Measurements from ENCODE around the gene C17orf113.
"Not testable (repeated sequence)": the region's sequence is repeated elsewhere in the genome, so short reads cannot be mapped to it uniquely, and the experiment has no call there.

C17orf113 gene

DNA sequence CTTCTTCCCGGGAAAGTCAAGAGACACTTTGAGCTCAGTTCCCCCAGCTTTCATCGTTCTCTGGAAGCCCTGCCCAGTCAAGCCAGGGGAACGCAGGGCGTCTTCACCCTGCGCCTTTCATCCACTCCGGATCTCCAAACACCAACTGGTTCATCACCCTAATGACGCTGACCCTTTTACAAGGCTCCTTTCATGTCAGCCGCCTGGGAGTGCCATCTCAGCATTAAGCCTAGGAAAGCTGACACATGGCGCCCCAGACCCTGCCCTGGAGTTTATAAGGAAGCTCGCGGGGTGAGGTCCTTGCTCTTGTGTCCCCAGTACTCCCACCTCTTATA is 32.6 kb downstream of the C17orf113 start:
- H3K4me1 ChIP-seq (ENCODE audit: insufficient read depth, low read length, severe bottlenecking) = peaks cover 45% of the 10 kb centered on the region
- no peaks in the 10 kb centered on the region for H4K20me1 ChIP-seq (ENCODE audit: insufficient read depth, low read length)
- peak overlapping the region; percentile 93 for H3K4me3 ChIP-seq (ENCODE audit: low read depth, low read length, poor library complexity, severe bottlenecking)

DNA sequence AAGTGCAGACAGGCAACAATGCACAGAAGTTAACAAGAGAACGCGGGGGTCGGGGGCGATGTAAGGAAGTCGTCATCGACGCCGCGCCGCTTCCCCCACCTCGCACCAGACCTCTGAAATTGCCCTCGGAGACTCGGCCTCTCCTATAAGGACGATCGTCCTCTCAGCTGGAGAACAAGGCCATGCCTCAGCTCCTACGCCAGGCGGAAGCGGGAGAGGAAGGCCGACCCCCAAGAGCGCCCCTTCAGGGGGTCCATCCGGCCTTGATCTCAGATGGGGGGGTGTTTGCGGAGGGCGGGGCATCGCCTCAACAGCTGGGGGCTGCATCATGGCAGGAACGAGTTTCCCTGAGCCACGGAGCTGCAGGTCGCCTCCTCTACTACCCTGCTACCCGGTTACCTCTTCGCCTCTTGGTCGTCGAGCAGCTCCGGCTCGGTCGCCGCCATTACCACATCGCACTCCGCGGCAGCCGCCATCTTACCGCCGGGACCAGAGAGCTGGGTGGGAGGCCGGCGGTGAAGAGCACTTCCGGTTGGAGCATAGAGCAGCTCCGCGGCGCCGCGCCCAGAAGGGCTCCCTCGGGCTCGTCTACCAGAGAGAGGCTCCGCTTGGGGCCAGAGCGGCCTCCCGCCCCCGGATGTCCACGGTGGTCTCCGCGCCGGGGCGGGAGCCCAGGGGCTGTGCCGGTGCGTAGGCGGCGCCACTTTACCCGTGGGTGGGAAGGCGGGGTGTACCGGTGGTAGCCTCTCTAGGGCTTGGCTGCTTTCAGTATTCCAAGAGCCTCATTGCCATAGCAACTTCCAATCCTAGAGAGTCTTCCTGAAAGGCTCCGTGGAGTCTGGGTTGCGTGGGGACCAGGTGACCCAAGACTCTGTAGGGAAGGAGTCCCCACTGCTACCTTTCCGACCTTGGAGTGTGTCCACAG is 33.2 kb downstream of the C17orf113 start, which contains the start of gene DNAJC7:
Gene DNAJC7, minus strand, starts transcription at position 499 of the 925 bp plus-strand sequence. Its CDS starts 23 bp downstream, at position 476.
- Histone ChIP-seq H3K36me3 (ENCODE audit: insufficient read depth, low read length) (peaks cover 14% of the 10 kb centered on the region; the same call in 1 of the 2 replicates), H4K20me1 (ENCODE audit: insufficient read depth, low read length) (no peaks in the 10 kb centered on the region), H3K27me3 (ENCODE audit: insufficient read depth, low read length) (no peaks in the 10 kb centered on the region), H3K79me2 (ENCODE audit: insufficient read depth, low read length) (peaks cover 51% of the 10 kb centered on the region), H3K27ac (ENCODE audit: low read depth, low read length, poor library complexity, severe bottlenecking) (peak within 1 kb of the TSS; percentile 80), H3K9me2 (ENCODE audit: low read depth, low read length) (no peaks in the 10 kb centered on the region), H3K4me2 (ENCODE audit: low read length) (peak within 1 kb of the TSS; percentile 90), H3K9ac (ENCODE audit: low read length) (peak within 1 kb of the TSS; percentile 94), H2AFZ (ENCODE audit: low read length) (no peak within 1 kb of the TSS), H3K4me1 (ENCODE audit: insufficient read depth, low read length, severe bottlenecking) (peaks cover 45% of the 10 kb centered on the region), H3F3A (ENCODE audit: insufficient read depth, low read length) (no peaks in the 10 kb centered on the region), H3K9me3 (ENCODE audit: low read length) (no peaks in the 10 kb centered on the region), H3K4me3 (ENCODE audit: low read depth, low read length, poor library complexity, severe bottlenecking) (peak within 1 kb of the TSS; percentile 93)
- TF ChIP-seq EZH2 (IDR thresholded peaks at IDR 0.05; ENCODE audit: borderline replicate concordance, low read length) = no peak
- TF ChIP-seq, protein P1, sequence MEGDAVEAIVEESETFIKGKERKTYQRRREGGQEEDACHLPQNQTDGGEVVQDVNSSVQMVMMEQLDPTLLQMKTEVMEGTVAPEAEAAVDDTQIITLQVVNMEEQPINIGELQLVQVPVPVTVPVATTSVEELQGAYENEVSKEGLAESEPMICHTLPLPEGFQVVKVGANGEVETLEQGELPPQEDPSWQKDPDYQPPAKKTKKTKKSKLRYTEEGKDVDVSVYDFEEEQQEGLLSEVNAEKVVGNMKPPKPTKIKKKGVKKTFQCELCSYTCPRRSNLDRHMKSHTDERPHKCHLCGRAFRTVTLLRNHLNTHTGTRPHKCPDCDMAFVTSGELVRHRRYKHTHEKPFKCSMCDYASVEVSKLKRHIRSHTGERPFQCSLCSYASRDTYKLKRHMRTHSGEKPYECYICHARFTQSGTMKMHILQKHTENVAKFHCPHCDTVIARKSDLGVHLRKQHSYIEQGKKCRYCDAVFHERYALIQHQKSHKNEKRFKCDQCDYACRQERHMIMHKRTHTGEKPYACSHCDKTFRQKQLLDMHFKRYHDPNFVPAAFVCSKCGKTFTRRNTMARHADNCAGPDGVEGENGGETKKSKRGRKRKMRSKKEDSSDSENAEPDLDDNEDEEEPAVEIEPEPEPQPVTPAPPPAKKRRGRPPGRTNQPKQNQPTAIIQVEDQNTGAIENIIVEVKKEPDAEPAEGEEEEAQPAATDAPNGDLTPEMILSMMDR (IDR thresholded peaks at IDR 0.05; ENCODE audit: low read length) = no peak

More for the DNA sequence above, 32.6 kb downstream of the C17orf113 start:
- H3K36me3 ChIP-seq (ENCODE audit: insufficient read depth, low read length) = peaks cover 20% of the 10 kb centered on the region; the same call in 1 of the 2 replicates
- H3K79me2 ChIP-seq (ENCODE audit: insufficient read depth, low read length) = peaks cover 45% of the 10 kb centered on the region
- H3K9me3 ChIP-seq (ENCODE audit: low read length) = no peaks in the 10 kb centered on the region
- H3K27me3 ChIP-seq (ENCODE audit: insufficient read depth, low read length) = no peaks in the 10 kb centered on the region
- TF ChIP-seq EZH2 (IDR thresholded peaks at IDR 0.05; ENCODE audit: borderline replicate concordance, low read length) = no peak
- TF ChIP-seq, protein P1 (IDR thresholded peaks at IDR 0.05; ENCODE audit: low read length) = no peak
- peak overlapping the region; percentile 94 for H3K9ac ChIP-seq (ENCODE audit: low read length)
- no peaks in the 10 kb centered on the region for H3K9me2 ChIP-seq (ENCODE audit: low read depth, low read length)
- H3K27ac ChIP-seq (ENCODE audit: low read depth, low read length, poor library complexity, severe bottlenecking) = peak overlapping the region; percentile 37
- peak overlapping the region; percentile 90 for H3K4me2 ChIP-seq (ENCODE audit: low read length)
- H3F3A ChIP-seq (ENCODE audit: insufficient read depth, low read length) = no peaks in the 10 kb centered on the region
- H2AFZ ChIP-seq (ENCODE audit: low read length) = no peak overlapping the region

DNA sequence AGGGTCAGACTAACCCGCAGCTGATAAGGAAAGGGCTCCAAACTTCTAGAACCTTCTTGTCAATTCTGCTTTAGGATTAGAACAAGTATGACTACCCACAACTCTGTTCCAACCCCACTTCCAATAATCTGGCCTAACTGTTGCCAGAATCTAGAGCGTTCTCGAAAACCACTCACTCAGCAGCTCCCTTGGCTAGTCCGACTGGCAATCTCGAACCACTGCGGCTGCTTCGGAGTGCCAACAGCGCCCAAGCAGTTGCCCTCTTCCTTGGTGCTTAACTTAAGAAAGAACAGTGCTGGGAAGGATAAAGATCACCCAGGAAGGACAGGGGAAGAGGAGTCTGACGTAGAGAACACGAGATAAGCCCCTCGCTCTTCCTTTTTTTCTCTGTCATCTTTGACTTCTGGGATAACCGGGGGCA is 34.0 kb downstream of the C17orf113 start:
- Histone ChIP-seq H3K79me2 (ENCODE audit: insufficient read depth, low read length) (peaks cover 59% of the 10 kb centered on the region), H3K4me1 (ENCODE audit: insufficient read depth, low read length, severe bottlenecking) (peaks cover 44% of the 10 kb centered on the region), H3F3A (ENCODE audit: insufficient read depth, low read length) (no peaks in the 10 kb centered on the region), H3K4me3 (ENCODE audit: low read depth, low read length, poor library complexity, severe bottlenecking) (peak overlapping the region; percentile 93), H3K9me3 (ENCODE audit: low read length) (no peaks in the 10 kb centered on the region), H3K4me2 (ENCODE audit: low read length) (peak overlapping the region; percentile 90), H2AFZ (ENCODE audit: low read length) (no peak overlapping the region), H4K20me1 (ENCODE audit: insufficient read depth, low read length) (no peaks in the 10 kb centered on the region), H3K27ac (ENCODE audit: low read depth, low read length, poor library complexity, severe bottlenecking) (peak overlapping the region; percentile 80), H3K36me3 (ENCODE audit: insufficient read depth, low read length) (peaks cover 15% of the 10 kb centered on the region; the same call in 1 of the 2 replicates), H3K27me3 (ENCODE audit: insufficient read depth, low read length) (no peaks in the 10 kb centered on the region), H3K9me2 (ENCODE audit: low read depth, low read length) (no peaks in the 10 kb centered on the region), H3K9ac (ENCODE audit: low read length) (peak overlapping the region; percentile 94)
- TF ChIP-seq, protein P1 (IDR thresholded peaks at IDR 0.05; ENCODE audit: low read length) = no peak
- no peak for TF ChIP-seq EZH2 (IDR thresholded peaks at IDR 0.05; ENCODE audit: borderline replicate concordance, low read length)

DNA sequence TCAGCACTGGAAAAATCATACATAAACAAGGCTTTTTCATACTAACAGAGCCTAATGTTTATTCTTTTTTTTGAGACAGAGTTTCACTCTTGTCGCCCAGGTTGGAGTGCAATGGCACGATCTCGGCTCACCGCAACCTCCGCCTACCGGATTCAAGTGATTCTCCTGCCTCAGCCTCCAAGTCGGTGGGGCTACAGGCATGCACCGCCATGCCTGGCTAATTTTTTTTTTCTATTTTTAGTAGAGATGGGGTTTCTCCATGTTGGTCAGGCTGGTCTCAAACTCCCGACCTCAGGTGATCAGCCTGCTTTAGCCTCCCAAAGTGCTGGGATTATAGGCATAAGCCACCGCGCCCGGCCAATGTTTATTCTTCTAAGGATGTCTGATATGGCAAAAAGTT is 36.7 kb downstream of the C17orf113 start:
- not testable (repeated sequence) for H3K4me3 ChIP-seq (ENCODE audit: low read depth, low read length, poor library complexity, severe bottlenecking); H3K27ac ChIP-seq (ENCODE audit: low read depth, low read length, poor library complexity, severe bottlenecking); H3K27me3 ChIP-seq (ENCODE audit: insufficient read depth, low read length); H3F3A ChIP-seq (ENCODE audit: insufficient read depth, low read length); H4K20me1 ChIP-seq (ENCODE audit: insufficient read depth, low read length); H2AFZ ChIP-seq (ENCODE audit: low read length); H3K9ac ChIP-seq (ENCODE audit: low read length); H3K9me2 ChIP-seq (ENCODE audit: low read depth, low read length); H3K4me2 ChIP-seq (ENCODE audit: low read length); H3K9me3 ChIP-seq (ENCODE audit: low read length)
- H3K4me1 ChIP-seq (ENCODE audit: insufficient read depth, low read length, severe bottlenecking) = peaks cover 29% of the 10 kb centered on the region
- peaks cover 33% of the 10 kb centered on the region; the same call in 1 of the 2 replicates for H3K36me3 ChIP-seq (ENCODE audit: insufficient read depth, low read length)
- peaks cover 83% of the 10 kb centered on the region for H3K79me2 ChIP-seq (ENCODE audit: insufficient read depth, low read length)

DNA sequence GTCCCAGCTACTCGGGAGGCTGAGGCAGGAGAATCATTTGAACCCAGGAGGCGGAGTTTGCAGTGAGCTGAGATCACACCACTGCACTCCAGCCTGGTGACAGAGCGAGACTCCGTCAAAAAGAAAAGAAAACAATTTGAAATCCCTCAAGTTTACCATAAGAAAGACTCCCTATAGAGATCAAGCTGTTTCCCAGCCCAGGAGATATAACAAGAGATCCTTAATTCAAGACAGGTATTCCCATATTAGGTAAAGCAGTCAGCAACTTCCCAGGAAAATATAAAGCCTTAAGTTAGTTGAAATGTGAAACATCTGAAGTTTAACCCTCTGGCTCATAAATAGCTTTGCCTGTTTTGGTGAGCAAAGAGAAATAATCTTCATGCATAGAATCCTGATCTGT is 38.0 kb downstream of the C17orf113 start:
- H3K27me3 ChIP-seq (ENCODE audit: insufficient read depth, low read length); H3K4me3 ChIP-seq (ENCODE audit: low read depth, low read length, poor library complexity, severe bottlenecking); H2AFZ ChIP-seq (ENCODE audit: low read length); H3K9me3 ChIP-seq (ENCODE audit: low read length); H3F3A ChIP-seq (ENCODE audit: insufficient read depth, low read length); H4K20me1 ChIP-seq (ENCODE audit: insufficient read depth, low read length); H3K27ac ChIP-seq (ENCODE audit: low read depth, low read length, poor library complexity, severe bottlenecking); H3K9me2 ChIP-seq (ENCODE audit: low read depth, low read length); H3K4me2 ChIP-seq (ENCODE audit: low read length); H3K9ac ChIP-seq (ENCODE audit: low read length): not testable (repeated sequence)
- H3K4me1 ChIP-seq (ENCODE audit: insufficient read depth, low read length, severe bottlenecking) = peaks cover 20% of the 10 kb centered on the region
- peaks cover 95% of the 10 kb centered on the region for H3K79me2 ChIP-seq (ENCODE audit: insufficient read depth, low read length)
- peaks cover 35% of the 10 kb centered on the region; the same call in 1 of the 2 replicates for H3K36me3 ChIP-seq (ENCODE audit: insufficient read depth, low read length)
